HG03442 (cell line): ENCODE measurements around the gene CLCN2.
A peak's percentile ranks its signal among the peaks of the same experiment; 100 is the strongest.
"Not testable (repeated sequence)": the region's sequence is repeated elsewhere in the genome, so short reads cannot be mapped to it uniquely, and the experiment has no call there.

Experiments used
- ATAC-seq: cut with Tn5 transposase; IDR thresholded peaks from one replicate; pipeline ENCODE4 v1.9.1; 2021; ENCODE audit warnings: mild to moderate bottlenecking, moderate library complexity; ENCODE audit not compliant: unreplicated experiment

The CLCN2 gene

DNA sequence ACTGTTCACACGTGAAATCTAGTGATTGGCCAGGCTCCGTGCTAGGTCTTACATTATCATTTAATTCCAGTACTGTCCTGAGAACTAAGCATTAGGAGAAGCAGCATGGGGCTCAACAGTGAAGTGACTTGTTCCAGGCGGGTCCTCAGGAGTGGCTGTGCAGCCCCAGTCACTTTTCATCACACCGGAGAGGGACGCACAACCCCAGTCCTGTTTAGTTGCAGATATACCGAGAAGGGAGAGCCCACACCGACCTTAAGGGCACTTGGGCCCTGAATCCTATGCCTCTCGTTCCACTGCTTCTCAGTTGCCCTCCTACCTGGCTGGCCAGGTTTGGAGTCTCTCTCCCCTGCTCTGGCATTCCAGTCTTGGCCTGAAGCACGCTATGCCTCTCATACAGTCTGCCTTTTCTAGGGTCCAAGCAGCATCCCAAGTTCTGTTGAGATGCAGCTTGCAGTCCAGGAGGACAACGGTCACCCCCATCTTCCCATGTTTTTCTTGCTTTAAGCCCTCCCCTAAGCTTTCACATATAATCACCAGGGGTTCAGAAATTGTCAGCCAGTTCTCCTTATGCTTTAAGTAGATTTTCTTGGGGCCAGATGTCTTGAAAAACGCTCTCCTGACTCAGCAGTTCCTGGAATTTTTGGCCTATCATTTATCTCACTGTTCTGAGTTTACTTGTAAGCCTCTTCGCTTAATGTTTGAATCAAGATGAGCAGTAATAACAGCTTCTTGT lies 13.9 kb downstream of the CLCN2 start:
- no peak for ATAC-seq

DNA sequence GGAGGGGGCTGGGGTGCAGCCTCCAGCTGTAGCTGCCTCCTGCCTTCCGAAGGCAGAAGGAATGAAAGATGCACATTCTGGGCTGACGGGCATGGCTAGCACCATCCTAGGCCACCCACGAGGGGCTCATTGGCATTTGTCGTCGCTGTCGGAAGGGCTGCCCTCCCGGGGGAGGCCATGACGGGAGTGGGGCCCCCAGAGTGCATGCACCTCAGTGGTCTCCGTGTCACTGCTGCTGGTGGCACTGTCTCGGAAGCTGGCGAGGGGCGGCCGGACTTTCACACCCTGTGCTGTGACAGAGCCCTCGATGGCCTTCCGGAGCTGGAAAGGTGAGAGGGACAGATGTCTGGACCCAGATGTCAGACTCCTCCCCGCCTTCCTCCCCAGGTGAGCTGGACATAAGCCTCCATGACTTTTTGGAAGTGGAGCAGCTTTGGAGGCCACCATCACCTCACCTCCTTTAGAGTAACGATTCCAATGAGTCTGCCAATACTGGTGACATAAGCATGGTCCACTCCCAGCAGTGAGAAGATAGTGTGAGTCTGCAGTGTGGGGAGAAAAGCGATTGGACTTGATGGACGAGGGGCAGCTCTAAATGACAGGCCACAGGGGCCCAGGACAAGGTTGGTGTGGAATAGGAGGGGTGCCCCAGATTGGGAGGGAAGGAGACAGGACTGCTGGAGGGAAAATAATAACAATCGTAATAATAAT lies 14.8 kb downstream of the CLCN2 start:
- ATAC-seq, result no peak

DNA sequence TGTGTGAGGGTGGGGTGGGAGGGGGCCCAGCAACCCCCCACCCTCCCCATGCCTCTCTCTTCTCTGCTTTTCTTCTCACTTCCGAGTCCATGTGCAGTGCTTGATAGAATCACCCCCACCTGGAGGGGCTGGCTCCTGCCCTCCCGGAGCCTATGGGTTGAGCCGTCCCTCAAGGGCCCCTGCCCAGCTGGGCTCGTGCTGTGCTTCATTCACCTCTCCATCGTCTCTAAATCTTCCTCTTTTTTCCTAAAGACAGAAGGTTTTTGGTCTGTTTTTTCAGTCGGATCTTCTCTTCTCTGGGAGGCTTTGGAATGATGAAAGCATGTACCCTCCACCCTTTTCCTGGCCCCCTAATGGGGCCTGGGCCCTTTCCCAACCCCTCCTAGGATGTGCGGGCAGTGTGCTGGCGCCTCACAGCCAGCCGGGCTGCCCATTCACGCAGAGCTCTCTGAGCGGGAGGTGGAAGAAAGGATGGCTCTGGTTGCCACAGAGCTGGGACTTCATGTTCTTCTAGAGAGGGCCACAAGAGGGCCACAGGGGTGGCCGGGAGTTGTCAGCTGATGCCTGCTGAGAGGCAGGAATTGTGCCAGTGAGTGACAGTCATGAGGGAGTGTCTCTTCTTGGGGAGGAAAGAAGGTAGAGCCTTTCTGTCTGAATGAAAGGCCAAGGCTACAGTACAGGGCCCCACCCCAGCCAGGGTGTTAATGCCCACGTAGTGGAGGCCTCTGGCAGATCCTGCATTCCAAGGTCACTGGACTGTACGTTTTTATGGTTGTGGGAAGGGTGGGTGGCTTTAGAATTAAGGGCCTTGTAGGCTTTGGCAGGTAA lies 15.9 kb downstream of the CLCN2 start:
- no peak for ATAC-seq

DNA sequence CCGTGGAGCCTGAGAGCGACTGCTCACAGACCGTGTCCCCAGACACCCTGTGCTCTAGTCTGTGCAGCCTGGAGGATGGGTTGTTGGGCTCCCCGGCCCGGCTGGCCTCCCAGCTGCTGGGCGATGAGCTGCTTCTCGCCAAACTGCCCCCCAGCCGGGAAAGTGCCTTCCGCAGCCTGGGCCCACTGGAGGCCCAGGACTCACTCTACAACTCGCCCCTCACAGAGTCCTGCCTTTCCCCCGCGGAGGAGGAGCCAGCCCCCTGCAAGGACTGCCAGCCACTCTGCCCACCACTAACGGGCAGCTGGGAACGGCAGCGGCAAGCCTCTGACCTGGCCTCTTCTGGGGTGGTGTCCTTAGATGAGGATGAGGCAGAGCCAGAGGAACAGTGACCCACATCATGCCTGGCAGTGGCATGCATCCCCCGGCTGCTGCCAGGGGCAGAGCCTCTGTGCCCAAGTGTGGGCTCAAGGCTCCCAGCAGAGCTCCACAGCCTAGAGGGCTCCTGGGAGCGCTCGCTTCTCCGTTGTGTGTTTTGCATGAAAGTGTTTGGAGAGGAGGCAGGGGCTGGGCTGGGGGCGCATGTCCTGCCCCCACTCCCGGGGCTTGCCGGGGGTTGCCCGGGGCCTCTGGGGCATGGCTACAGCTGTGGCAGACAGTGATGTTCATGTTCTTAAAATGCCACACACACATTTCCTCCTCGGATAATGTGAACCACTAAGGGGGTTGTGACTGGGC lies 16.7 kb downstream of the CLCN2 start:
- no peak for ATAC-seq

DNA sequence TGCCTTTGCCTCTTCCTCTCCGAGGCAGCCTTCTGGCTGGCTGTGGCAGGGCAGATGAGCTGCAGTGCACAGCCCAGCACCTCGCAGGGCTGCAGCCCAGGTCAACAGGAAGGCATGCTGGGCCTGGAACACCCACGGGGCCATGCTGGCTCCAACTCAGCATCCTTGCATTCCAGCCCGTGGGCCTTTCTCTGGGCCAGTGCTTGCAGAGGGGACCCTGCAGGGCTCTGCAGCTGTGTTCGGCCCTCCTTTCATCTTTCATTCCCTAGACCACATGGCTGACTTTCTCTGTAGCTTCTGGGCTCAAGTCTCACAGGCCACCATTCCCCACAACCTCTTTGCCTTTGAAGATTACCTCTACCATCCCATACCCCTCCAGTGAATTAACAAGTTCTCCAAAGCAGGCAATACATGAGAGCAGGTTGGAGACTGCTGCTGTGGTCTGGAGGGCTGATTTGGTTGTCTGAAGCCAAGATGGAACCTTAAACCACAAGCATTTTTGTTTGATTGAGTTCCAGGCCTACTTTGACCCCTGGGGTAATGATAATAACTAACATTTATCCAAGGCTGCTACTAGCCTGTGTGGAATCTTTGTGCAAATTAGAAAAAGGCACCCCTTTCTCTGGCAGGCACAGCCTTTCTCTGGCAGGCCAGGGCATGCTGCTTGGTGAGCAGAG lies 18.1 kb downstream of the CLCN2 start:
- no peak for ATAC-seq

DNA sequence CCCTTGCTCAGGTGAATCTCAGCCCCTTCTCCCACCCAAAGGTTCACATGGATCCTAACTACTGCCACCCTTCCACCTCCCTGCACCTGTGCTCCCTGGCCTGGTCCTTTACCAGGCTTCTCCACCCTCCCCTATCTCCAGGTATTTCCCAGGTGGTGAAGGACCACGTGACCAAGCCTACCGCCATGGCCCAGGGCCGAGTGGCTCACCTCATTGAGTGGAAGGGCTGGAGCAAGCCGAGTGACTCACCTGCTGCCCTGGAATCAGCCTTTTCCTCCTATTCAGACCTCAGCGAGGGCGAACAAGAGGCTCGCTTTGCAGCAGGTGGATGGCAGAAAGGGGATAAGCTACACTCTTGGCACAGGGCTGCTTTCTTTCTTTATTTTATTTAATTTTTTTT lies 19.5 kb downstream of the CLCN2 start:
- no peak for ATAC-seq

DNA sequence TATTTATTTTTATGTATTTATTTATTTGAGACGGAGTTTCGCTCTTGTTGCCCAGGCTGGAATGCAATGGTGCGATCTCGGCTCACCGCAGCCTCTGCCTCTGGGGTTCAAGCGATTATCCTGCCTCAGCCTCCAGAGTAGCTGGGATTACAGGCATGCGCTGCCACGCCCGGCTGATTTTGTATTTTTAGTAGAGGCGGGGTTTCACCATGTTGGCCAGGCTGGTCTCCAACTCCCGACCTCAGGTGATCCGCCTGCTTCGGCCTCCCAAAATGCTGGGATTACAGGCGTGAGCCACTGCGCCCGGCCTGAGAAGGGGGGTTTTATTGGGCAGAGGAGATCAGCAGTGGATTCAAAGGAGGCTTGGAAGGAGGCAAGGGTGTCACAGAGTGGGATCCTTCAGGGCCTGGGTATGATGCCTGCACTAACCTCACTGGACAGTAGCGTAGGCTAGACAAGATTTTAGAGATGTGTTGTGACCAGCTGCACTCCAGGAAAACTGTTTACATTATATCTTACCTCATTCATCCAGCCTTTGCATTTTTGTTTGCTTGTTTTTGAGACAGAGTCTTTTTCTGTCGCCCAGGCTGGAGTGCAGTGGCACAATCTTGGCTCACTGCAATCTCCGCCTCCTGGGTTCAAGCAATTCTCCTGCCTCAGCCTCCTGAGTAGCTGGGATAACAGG lies 21.8 kb downstream of the CLCN2 start:
- not testable (repeated sequence) for ATAC-seq

DNA sequence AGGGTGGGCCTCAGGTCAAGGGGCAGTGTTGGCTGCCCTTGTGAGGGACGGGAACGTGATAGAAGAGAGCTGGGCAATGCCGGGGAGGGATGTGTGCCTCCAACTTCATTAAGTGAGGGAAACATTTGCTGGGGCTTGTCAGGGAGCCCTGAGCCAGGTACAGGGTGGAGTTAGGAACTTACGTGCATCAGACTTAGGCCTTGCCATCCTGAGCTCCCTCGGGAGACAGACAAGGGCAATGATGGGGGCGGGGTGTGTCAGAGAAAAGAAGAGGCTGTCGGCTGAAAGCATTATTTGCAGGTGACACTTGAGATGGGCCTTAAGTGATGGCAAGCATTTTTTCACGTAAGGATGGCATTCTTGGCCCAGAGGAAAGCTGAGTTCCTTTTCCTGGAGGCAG lies 22.4 kb downstream of the CLCN2 start:
- ATAC-seq, result no peak

DNA sequence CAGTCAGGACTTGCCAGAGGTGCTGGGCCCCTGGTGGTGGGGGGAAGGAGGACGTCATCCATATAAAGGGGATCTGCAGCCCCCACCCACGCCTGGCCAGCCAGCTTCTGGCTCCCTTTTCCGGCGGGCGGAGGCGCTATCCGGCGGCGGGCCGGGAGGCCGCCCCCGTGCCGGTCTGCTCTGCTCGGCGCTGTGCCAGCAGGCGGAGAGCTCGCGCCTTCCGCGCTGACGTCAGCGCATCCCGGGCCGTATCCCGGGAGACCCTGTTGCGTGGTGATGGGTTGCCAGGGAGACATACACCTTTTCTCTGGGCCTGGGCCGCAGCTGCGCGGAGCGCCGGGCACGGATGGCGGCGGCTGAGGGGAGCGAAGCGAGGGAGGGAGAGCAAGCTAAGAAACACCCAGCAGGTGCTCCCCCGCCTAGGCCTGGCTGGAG lies 22.9 kb downstream of the CLCN2 start:
- no peak for ATAC-seq

DNA sequence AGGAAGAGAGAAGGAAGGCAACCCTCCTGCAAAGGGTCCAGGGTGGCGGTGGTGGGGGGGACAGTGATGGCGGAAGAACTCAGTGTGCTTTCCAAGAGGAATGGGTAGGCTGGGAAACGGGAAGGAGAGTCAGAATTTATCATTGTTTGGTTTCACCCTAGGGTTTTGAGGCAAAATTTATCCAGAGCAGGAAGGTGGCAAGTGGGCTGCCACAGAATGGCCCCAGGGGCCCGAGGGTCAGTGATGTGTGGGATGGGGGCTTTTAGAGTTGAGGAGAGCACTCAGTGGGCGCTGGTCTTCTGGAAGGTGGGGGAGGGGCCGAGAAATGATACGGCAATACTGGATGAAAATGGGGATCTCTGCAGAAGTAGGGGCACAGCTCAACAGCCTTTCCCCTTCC lies 23.4 kb downstream of the CLCN2 start:
- ATAC-seq, result no peak

DNA sequence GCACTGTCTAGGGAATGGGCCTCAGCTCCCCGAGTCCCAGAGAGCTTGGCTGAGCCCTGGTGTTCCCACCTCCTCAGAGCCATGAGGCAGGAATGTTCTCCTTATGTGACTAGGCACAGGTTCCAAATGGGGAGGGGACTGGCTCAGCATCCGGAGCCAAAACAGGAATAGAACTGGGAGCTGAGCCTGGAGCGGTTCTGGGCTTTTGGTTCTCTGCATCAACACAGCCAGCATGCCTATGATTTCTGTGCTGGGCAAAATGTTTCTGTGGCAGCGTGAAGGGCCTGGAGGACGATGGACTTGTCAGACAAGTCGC lies 24.0 kb downstream of the CLCN2 start, which contains the start of gene FAM131A:
Gene FAM131A, plus strand, starts transcription at position 202 of the 316 bp plus-strand sequence. Its CDS starts 31 bp downstream, at position 233.
- ATAC-seq, result no peak

DNA sequence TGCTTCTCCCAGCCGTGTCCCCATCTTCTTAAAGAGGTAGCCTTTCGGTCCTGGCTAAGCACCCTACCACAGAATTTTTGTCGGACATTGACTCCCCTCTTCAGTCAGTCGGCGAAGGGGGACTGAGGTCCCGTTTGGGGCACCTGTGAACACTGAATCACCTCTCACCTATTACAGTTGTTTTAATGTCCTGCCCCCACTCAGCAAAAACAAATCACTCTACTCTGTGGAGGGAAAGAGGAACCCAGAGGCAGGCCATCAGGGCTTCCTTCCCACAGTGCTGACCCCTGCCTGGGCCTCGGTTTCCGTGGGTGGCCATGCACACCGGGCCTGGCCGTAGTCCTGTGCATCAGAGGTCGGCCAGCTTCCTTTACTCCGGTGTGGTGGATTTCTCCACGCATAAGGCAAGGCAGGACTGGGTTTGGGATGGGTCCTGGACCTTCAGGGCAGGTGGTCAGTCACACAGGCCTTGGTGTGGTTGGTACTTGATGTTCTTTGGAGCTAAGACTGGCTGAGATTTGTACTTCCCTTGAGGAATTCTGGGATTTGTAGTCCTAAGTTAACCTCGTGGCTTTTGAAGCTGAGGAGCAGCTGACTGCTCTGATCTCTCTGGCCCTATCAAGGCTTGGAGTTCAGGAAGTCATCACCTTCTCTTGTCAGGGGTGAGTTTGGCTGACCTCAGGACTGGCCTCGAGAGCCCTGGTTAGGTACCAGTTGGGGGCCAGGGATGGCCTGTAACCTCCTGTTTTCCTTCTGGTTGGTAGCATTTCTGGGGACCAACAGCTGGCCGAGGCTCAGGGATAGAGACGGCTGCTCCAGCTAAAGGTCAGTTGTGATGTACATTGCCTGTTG lies 24.6 kb downstream of the CLCN2 start:
- ATAC-seq, result no peak

DNA sequence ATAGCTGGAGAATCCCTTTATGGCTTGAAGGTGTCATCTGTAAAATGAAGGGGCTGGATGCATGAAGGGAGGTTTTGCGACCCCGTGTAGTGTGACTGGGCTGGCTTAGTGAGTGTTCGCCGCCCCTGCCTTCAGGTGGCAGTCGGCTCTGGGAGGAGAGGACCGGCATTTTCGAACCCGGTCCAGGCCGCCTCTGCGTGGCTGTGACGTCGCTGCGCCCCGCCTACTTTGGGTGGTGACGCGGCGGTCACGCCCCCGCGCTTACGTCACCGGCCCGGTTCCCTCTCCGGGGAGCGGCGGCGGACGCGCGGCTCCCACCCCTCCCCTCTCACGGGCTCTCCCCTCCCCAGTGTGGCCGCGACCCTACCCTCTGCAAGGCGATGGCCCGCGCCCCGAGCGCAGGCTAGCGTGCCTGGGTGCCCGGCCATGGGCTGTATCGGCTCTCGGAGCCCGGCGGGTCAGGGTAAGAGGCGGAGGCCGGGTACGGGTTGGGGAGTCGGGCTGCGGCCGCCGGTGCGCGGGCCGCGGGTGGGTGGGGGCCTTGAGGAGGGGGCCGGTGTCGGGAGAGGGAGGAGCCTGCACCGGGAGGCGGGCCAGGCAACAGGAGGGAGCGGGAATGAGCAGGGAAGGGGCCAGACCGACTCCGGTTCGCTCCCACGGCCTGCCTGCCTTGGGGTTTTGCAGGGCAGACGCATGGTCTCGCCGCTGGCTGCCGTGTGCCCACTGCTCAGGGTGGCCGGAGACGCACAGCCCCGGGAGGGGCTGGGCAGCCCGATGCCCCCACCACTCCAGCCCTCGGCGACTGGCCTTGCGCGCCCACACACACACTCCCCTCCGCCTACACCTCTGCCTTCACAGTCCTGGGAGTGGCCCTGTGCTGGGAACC lies 25.5 kb downstream of the CLCN2 start:
- peak; percentile 63 for ATAC-seq

DNA sequence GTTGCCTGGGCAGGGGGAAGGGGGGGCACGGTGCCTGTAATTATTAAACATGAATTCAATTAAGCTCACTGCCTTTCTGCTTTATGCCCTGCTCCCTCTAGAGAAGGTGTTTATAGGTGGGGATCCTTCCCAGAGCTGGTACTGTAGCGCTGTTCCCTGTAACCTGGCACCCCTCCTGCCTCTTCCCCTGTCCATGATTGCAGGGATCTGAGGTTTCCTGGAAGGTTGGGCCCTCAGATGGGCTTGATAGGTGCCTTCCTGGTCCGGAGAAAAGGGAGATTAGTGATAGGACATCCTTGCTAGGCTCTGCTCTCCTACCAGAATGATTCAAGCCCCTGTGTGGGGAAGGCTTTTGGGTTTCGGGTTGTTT lies 26.1 kb downstream of the CLCN2 start:
- ATAC-seq, result peak; percentile 2

DNA sequence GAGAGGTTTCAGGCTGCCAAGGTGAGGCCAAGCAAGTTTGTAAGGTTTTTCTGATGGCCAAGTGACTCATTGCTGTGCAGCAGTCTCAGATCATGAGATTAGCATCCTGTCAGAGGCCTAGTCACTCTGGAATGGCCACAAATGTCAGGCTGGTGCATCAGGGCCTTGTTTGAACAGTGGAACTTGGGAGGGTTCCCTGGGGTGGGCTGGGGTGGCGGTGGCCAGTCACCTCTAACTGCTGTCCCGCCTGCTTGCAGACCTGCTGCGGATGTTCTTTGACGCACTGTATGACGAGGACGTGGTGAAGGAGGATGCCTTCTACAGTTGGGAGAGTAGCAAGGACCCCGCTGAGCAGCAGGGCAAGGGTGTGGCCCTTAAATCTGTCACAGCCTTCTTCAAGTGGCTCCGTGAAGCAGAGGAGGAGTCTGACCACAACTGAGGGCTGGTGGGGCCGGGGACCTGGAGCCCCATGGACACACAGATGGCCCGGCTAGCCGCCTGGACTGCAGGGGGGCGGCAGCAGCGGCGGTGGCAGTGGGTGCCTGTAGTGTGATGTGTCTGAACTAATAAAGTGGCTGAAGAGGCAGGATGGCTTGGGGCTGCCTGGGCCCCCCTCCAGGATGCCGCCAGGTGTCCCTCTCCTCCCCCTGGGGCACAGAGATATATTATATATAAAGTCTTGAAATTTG lies 26.8 kb downstream of the CLCN2 start:
- ATAC-seq, result no peak

DNA sequence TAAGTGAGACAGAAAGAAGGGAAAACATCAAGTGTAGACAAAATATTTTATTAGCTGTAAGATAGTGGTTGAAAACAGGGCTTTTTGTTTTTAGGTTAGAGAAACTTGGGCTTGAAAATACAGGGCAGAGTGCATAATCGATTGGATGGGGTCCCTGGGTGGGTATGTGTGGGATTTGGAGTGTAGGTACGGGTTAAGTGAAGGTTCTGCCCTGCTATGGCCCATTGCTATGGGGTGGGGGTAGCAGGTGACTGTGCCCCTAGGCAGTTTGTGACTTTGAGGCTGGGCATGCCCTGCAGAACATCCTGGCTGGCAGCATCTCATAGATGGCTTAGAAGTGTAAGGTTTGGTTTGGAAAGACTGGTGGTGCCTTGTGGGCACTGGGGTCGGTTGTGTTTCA lies 27.7 kb downstream of the CLCN2 start:
- ATAC-seq, result no peak

DNA sequence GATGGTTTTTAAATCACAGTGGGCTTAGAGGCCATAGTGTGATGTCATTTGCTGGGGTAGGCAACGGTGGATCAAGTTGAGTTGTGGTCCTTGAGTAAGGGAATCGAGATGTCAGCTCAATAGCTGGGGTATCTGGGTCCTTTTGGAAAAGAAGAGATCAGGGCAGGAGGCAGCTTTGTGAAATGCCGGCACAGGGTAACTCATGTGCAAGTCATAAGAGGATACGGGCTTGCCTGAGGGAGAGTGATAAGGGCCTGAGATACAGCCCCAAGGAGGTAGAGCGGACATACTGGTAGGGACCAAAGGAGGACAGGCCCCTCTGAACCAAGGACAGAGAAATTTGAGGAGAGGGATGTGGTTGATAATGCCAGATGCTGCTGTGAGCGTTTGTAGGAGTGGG lies 28.2 kb downstream of the CLCN2 start:
- no peak for ATAC-seq
